Skeletal muscle cell (primary cell): ENCODE results near the gene INS.

Experiments used
- DNase-seq: peaks from one replicate; pipeline ENCODE4 v3.0.0-alpha.2; 2010; ENCODE audit warnings: low read depth
- H3K4me3 ChIP-seq: 2 replicates; pipeline ENCODE4 v1.5.1; 2011; ENCODE audit warnings: low read depth, mild to moderate bottlenecking, control low read depth, low read length, moderate library complexity

Gene INS

GRCh38 chr11:2160736-2161259 lies at the start of gene INS:
TSS of gene INS (minus strand) at chr11:2161209. CDS start at chr11:2160971, 238 bp downstream.
- no peak within 1 kb of the TSS for H3K4me3 ChIP-seq
- DNase-seq = no peak

DNA sequence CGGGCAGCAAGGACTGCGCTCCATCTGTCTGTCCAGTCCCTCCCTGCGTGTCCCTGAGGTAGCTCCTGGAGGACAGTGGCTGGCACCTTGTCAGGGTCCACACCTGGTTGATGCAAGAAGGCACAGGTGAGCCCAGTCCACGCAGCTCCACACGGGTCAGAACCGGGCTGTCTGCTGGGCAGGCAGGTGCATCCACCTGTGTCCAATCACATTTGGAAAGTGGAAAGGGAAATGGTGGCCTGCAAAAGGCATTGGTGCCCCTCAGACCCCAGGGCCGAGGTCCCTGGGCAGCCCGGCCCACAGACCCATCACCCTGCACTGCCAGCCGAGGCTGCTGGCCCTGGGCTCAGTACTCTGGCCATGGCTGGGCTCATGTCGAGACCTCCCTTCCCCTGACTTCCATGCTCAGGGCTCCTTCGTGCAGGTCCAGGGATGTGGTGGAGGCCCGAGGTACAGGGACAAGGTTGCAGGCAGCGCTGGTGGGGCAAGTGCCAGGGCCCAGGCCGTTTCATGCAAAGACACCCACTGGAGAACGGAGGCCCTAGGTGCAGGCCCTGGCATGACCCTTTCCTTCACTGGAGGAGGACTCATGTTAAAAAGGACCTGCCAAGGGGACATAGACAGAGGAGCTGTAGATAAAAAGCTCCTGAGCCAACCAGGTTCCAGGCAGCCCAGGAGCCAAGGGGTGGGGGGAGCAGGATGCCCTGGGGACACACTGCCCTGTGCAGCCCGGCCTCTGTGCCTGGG lies 49.5 kb upstream of the INS start:
- no peak for DNase-seq
- no peak overlapping the region for H3K4me3 ChIP-seq

GRCh38 chr11:2209900-2210321 lies 48.9 kb upstream of the INS start:
- no peak for DNase-seq
- no peak overlapping the region for H3K4me3 ChIP-seq

DNA sequence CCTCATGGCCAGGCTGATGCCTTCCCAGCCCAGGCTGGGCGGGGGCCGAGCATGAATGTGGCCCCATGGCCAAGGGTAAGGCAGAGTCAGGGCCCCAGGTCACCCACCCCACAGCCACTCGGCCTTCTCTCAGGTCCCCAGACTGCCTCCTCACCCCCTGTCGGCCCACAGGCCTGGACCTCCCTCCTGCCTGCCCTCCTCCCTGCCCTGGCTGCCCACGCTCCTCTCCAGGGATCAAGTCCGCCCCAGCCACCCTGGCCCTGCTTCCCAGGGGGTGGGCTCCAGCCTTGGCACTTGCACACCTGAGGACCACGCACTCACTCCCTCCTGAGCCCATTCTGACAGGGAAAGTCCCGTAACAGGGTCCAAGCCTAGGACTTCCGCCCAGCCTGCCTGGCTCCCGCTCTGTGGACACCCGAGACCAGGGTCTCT lies 48.4 kb upstream of the INS start:
- no peak overlapping the region for H3K4me3 ChIP-seq
- DNase-seq = no peak

GRCh38 chr11:2208691-2209369 lies 47.8 kb upstream of the INS start:
- no peak overlapping the region for H3K4me3 ChIP-seq
- no peak for DNase-seq

DNA sequence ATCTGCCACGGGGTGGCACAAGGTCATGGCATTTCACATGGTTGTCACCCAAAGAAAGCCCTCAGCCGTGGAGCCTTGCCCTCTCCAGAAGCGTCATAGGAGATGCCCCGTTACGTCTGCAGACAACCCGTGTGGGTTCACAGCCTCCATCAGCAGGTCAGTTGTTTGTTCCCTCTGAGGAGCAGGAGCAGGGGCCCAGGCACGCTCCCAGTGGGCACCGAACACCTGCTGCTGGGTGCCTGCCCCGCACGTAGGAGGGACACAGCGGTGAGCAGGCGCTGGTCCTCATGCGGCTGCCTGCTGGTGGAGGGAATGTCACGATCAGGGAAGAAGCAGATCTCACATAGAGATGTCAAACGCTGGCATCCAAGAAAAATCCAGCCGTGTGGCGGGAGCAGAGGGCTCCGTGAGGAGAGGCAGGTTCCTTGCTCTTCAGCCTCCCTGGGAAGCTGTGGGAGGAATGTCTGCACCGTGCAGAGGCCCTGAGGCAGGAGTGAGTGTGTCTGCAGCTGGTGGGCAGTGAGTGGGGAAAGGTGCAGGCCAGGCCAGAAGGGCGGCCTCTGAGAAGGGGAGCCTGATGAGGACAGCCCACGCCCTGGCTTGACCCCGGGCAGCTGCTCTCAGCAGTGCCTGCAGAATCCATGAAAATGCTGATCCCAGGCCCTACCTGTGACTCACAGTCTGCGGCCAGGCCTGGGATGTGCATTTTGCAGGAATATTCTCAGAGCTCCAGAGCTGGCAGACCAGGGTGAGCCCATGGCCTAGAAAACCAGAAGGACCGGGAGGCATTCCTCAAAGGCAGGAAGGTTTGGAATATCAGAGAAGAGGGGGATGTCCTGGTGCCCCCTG lies 47.0 kb upstream of the INS start:
- no peak for DNase-seq
- no peak overlapping the region for H3K4me3 ChIP-seq

DNA sequence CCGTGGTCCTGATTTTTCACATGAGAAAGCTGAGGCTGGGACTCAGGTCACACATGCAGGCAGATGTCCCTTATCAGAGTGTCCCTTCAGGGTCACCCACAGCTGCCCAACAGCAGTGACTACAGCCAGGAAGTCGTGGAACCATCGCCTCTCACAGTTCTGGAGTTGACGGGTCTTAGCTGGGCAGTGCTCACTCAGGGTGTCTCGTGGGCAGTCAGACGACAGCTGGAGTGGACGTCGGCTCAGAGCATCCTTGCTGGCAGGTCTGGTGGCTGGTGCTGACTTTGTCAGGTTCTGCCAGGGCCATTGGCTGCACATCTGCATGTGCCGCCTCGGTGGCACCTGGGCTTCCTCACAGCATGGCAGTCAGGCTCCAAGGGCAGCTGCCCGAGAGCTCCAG lies 46.2 kb upstream of the INS start:
- H3K4me3 ChIP-seq = no peak overlapping the region
- no peak for DNase-seq

DNA sequence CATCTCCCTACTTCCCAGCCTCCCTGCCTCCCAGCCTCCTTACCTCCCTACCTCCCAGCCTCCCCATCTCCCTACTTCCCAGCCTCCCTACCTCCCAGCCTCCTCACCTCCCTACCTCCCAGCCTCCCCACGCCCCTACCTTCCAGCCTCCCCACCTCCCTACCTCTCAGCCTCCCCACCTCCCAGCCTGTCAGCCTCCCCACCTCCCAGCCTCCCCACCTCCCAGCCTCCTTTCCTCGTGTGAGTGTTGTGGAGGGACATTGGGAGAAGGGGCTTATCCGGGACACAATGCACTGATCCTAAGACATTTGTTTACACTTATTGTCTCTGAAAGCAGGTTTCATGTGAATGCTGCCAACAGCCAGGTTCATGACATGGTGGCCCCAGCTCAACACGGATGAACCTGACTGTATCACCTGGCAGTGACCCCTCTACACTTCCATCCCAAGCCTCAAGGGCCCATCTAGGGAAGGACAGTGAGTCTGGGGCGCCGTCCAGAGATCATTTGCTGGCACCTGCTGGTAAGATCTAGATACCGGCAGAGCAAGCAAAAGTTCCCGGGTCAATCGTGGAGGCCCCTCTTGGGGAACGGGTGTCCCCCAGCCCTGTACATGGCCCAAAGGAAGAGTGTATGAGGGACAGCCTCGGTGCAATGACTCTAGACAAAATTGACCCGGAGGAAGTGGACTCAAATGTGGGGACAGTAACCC lies 45.1 kb upstream of the INS start:
- no peak for DNase-seq
- no peak overlapping the region for H3K4me3 ChIP-seq

DNA sequence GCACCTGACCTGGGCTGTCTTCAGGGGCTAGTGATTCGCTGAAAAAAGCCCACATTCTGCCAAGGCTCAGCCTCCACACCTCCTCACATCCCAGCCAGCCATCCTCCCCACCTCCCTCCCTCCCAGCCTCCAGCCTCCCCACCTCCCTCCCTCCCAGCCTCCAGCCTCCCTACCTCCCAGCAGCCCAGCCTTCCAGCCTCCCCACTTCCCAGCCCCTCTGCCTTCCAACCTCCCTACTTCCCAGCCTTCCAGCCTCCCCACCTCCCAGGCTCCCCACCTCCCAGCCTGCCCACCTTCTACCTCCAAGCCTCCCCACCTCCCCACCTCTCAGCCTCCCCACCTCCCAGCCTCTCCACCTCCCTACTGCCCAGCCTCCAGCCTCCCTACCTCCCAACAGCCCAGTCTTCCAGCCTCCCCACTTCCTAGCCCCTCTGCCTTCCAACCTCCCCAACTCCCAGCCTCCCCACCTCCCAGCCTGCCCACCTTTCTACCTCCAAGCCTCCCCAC lies 44.3 kb upstream of the INS start:
- no peak overlapping the region for H3K4me3 ChIP-seq
- no peak for DNase-seq

- no peak for DNase-seq
- no peak overlapping the region for H3K4me3 ChIP-seq
These were observed 43.6 kb upstream of the INS start for GRCh38 chr11:2204361-2205213.

DNA sequence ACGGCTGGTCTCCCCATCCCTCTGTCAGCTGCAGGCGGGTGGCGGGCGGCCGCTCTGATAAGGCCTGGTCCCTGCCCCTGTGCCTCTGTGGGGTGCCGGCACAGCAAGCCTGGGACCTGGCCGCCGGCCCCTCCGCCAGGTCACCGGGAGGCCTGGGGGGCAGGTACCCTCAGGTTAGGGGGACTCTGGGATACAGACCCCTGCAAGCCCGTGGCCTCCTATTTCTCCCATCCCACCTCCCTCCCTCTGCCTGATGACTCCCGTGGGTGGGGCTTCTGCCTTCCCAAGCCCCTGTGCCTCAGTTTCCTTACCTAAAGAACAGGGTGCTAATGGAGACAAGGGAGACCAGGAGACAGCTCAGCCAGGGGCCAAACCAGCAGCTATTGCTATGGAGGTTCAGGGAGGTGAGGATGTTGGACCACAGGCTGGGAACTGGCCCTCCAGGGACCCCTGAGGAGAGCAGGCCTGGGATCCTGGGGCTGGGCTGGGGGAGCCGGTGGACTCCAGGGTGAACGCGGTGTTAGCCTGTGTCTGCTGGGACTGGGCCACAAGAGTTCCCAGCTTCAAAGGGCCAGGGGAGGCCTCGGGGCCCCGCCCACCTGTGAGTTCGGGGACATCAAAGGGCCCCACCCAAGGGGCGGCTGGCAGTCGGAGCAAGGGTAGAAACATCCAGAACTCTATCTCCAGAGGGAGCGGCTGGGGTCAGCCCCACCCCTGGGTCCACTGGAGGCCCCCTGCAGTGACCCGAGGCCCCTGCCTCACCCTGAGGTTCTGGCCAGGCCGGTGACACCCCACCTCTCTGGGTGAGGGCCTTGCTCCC lies 42.6 kb upstream of the INS start:
- DNase-seq = no peak
- H3K4me3 ChIP-seq = no peak overlapping the region

DNA sequence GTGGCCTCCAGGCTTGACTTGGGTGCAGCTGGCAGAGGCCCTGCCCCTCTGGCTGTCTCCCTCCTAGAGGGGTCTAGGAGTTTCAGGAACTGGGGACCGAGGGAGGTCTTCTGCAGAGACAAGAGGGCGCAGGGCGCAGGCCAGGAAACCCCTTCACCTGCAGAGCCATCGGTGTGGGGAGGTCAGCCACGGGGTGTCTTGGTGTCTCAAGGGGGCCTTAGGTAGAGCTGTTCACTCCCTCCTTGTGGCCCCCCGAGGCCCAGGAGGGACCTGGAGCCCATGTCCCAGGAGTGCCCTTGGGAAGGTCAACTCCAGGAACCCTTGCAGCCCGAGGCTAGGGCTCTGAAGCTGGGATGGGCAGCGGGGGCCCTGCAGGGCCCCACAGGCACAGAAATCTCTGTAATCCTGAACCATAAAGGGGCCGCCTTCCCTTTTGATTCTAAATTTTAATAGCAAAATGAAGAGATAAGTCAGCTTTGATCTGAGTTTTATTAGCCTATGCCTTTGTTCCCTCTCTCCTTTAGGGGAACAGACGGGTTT lies 42.0 kb upstream of the INS start:
- no peak overlapping the region for H3K4me3 ChIP-seq
- DNase-seq = no peak

- no peak overlapping the region for H3K4me3 ChIP-seq
- DNase-seq = no peak
These were observed 41.3 kb upstream of the INS start for GRCh38 chr11:2202071-2202899.

GRCh38 chr11:2201542-2201941 lies 40.5 kb upstream of the INS start:
- H3K4me3 ChIP-seq = no peak overlapping the region
- DNase-seq = no peak

- no peak overlapping the region for H3K4me3 ChIP-seq
- no peak for DNase-seq
These were observed 40.0 kb upstream of the INS start for GRCh38 chr11:2200957-2201519.

DNA sequence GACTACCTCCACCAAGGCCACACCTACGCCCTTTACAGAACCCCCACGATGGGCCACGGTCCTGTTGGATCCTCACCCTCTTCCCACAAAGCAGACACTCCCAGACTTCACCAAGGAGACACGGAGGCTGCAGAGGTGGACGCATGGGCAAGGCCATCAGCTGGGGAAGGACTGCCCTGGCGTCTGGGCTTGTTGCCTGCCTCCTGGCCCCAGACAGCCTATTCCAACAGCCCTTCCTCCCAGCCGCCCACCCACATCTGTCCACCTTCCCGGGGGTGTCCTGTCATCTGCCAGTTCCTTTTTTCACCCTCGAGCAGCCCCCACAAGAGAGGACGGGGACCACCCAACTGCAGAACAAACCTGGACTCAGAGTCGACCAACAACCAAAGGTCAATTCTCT lies 39.5 kb upstream of the INS start:
- H3K4me3 ChIP-seq = no peak overlapping the region

More for the DNA sequence above, 39.5 kb upstream of the INS start:
- no peak for DNase-seq
